GM18909 (cell line): ENCODE data around the gene GAA.

ENCODE experiments used
- ATAC-seq: cut with Tn5 transposase; IDR thresholded peaks from one replicate; pipeline ENCODE4 v1.9.1; 2021; ENCODE audit warnings: mild to moderate bottlenecking; ENCODE audit not compliant: unreplicated experiment, poor library complexity

Gene GAA

GRCh38 chr17:80102664-80103448 is 1.5 kb downstream of the GAA start:
- no peak for ATAC-seq

GRCh38 chr17:80103449-80104085 is 2.2 kb downstream of the GAA start:
- no peak for ATAC-seq

- ATAC-seq, result no peak
These were observed 3.1 kb downstream of the GAA start for GRCh38 chr17:80104321-80104955.

- no peak for ATAC-seq
These were observed 3.6 kb downstream of the GAA start for GRCh38 chr17:80104956-80105375.

- ATAC-seq, result no peak
These were observed 4.4 kb downstream of the GAA start for GRCh38 chr17:80105762-80106161.

- no peak for ATAC-seq
These were observed 4.8 kb downstream of the GAA start for GRCh38 chr17:80106176-80106575.

GRCh38 chr17:80106751-80107150 is 5.4 kb downstream of the GAA start:
- no peak for ATAC-seq

- no peak for ATAC-seq
These were observed 6.0 kb downstream of the GAA start for GRCh38 chr17:80107231-80108021.

GRCh38 chr17:80108036-80108971 is 6.9 kb downstream of the GAA start:
- ATAC-seq, result no peak

GRCh38 chr17:80109066-80109660 is 7.8 kb downstream of the GAA start:
- no peak for ATAC-seq

- ATAC-seq, result no peak
These were observed 8.5 kb downstream of the GAA start for GRCh38 chr17:80109713-80110446.

- ATAC-seq, result no peak
These were observed 9.0 kb downstream of the GAA start for GRCh38 chr17:80110447-80110812.

GRCh38 chr17:80110927-80111701 is 9.7 kb downstream of the GAA start:
- no peak for ATAC-seq

- no peak for ATAC-seq
These were observed 10.5 kb downstream of the GAA start for GRCh38 chr17:80111702-80112470.

GRCh38 chr17:80112471-80113032 is 11.2 kb downstream of the GAA start:
- ATAC-seq, result no peak

- no peak for ATAC-seq
These were observed 11.7 kb downstream of the GAA start for GRCh38 chr17:80113033-80113484.

- no peak for ATAC-seq
These were observed 13.4 kb downstream of the GAA start for GRCh38 chr17:80114758-80115157.
